ENCODE data around the gene TTC21A.
A peak's percentile ranks its signal among the peaks of the same experiment; 100 is the strongest.

The TTC21A gene

GRCh38 chr3:39103791-39104552 is 3.5 kb upstream of the TTC21A start:
- Histone ChIP-seq H3K27ac (peak overlapping the region; percentile 36; the same call in 1 of the 2 replicates), H3K36me3 (peaks cover 28% of the 10 kb centered on the region), H3K4me1 (peaks cover 38% of the 10 kb centered on the region), H4K20me1 (peaks cover 81% of the 10 kb centered on the region), H3K4me2 (peak overlapping the region; percentile 99; the same call in 1 of the 2 replicates), H3K27me3 (no peaks in the 10 kb centered on the region), H3K4me3 (no peak overlapping the region), H3K9me3 (no peaks in the 10 kb centered on the region), H3K9ac (no peak overlapping the region)
- TF ChIP-seq Cebpa-rat (IDR thresholded peaks at IDR 0.05): no peak

DNA sequence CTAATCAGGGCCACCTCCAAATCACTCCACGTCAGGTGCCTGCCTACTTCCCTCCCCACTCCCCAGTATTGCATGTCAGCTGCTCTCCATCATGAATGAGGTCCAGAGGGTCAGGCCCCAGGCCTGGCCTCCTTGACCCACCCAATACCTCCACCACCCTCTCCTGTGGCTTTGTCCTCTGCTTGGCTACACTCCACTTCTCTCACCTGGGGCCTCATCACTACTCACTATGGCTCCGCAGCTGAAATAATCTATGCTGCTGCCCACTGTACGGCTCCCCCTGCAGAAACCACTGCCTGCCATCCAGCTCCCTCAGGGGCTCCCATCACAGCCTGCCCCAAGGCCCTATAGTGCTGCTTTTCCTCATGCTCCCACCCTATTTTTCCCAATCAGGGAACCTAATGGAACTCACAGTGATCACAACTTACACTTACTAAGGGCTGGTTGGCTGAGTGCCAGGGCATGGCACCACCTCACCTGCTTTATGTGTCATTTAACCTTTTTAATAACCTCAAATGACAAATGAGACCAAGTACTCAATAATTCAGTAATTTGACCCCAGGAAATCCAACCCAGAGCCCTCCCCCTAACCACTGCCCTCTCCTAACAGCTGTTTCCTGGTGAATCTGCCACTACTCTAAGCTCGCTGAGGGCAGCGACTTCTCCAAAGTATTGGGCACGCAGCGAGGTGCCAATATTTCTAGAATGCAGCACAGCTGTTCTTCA is 2.4 kb upstream of the TTC21A start:
- H3K27ac ChIP-seq: 0 out of 2 replicates have a peak overlapping the region, but pooled peaks have one; percentile 36
- H3K4me3 ChIP-seq: no peak overlapping the region
- H3K9ac ChIP-seq: no peak overlapping the region
- TF ChIP-seq Cebpa-rat (IDR thresholded peaks at IDR 0.05): no peak
- peak overlapping the region; percentile 99 for H3K4me2 ChIP-seq
- peaks cover 16% of the 10 kb centered on the region for H3K36me3 ChIP-seq
- no peaks in the 10 kb centered on the region for H3K27me3 ChIP-seq
- no peaks in the 10 kb centered on the region for H3K9me3 ChIP-seq
- peaks cover 72% of the 10 kb centered on the region for H4K20me1 ChIP-seq
- H3K4me1 ChIP-seq: peaks cover 49% of the 10 kb centered on the region

GRCh38 chr3:39105687-39106063 is 1.8 kb upstream of the TTC21A start:
- no peaks in the 10 kb centered on the region for H3K9me3 ChIP-seq
- peak overlapping the region; percentile 99 for H3K4me2 ChIP-seq
- H3K4me3 ChIP-seq: no peak overlapping the region
- peaks cover 11% of the 10 kb centered on the region for H3K36me3 ChIP-seq
- no peak overlapping the region for H3K27ac ChIP-seq
- no peak for TF ChIP-seq Cebpa-rat (IDR thresholded peaks at IDR 0.05)
- no peak overlapping the region for H3K9ac ChIP-seq
- peaks cover 66% of the 10 kb centered on the region for H4K20me1 ChIP-seq
- no peaks in the 10 kb centered on the region for H3K27me3 ChIP-seq
- peaks cover 55% of the 10 kb centered on the region for H3K4me1 ChIP-seq

DNA sequence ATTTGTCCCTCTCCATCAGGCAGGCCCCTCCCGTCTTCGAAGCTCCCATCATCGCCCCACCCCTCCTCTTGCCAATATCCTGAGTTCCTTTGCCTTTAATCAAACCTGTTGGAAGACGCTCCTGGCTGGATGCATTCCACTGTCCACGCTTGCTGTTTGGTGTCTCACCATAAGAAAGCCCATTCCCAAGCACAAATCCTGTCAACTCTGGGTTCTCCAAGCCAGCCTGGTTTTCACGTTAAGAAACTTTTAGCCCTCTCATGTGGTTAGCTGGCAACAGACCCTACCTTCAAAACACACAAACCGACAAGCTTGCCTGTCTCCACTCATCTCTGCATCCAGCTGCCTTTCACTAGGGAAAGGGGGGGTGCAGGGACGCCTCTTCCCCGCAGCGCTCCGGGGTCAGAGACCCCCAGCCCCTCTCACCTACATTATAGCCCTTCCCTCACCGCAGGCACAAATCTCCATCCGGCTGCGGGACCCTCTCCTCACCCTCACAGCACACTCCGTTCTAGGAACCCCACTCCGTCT is 1.1 kb upstream of the TTC21A start:
- Histone ChIP-seq H3K27me3 (no peaks in the 10 kb centered on the region), H3K9ac (peak overlapping the region; percentile 91), H4K20me1 (peaks cover 60% of the 10 kb centered on the region), H3K9me3 (no peaks in the 10 kb centered on the region), H3K27ac (peak overlapping the region; percentile 89), H3K36me3 (peaks cover 7% of the 10 kb centered on the region; the same call in 1 of the 2 replicates), H3K4me1 (peaks cover 56% of the 10 kb centered on the region), H3K4me3 (peak overlapping the region; percentile 99), H3K4me2 (peak overlapping the region; percentile 99)
- TF ChIP-seq Cebpa-rat (IDR thresholded peaks at IDR 0.05): no peak

DNA sequence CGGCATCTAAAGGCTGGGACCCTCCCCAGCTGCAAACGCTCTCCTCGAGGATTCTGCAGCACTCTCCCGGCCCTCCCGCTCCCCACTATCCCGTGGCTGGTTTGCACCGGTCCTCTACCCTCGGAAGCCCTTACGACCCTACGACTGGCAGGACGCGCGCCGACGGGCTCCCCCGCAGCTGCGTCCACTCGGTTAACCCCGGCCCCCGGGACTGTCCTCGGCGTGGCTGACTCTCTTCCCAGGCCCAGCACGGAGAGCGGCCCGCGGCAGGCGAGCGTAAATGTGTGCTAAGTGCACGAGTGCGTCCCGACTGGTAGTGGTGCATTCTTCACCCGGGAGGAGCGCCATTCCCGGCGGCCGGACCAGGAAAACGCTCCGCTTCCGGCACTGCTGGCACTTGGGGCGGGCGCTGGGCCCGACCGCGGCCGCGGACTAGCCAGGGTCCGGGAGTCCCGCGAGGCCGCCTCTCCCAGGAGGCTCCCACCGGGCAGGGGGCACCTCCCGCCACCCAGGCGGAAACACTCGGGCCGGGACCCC is 561 bp upstream of the TTC21A start:
- peaks cover 54% of the 10 kb centered on the region for H4K20me1 ChIP-seq
- H3K27ac ChIP-seq: peak overlapping the region; percentile 89

DNA sequence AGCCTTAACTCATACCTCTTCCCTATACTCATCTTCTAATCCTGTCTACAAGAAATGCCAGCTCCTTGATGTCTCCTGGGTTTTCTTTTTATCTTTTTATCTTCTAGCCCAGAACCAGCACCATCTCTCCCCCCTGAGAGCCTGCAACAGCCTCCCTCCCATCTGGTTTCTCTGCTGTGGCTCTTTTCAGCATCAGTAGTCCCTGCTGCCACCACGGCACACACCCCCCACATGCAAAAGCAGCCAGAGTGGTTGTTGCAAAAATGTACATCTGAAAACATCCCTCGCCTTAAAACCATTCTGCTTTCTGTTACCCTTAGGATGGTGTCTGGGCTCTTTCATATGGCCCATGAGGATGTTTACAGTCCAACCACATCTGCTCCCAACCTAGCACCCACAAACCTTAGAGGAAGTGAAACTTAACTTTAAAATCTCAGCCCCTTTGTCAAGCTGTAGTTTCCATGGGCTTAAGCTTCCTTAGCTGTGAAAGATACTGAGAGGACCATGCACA is 775 bp downstream of the TTC21A start:
- no peaks in the 10 kb centered on the region for H3K27me3 ChIP-seq
- H3K27ac ChIP-seq: peak overlapping the region; percentile 89; the same call in 1 of the 2 replicates

More for the DNA sequence above, 561 bp upstream of the TTC21A start:
- no peak for TF ChIP-seq Cebpa-rat (IDR thresholded peaks at IDR 0.05)
- H3K4me3 ChIP-seq: peak overlapping the region; percentile 99
- no peaks in the 10 kb centered on the region for H3K27me3 ChIP-seq
- peak overlapping the region; percentile 91 for H3K9ac ChIP-seq
- H3K9me3 ChIP-seq: no peaks in the 10 kb centered on the region
- peak overlapping the region; percentile 99 for H3K4me2 ChIP-seq
- H3K36me3 ChIP-seq: peaks cover 7% of the 10 kb centered on the region; the same call in 1 of the 2 replicates
- peaks cover 56% of the 10 kb centered on the region for H3K4me1 ChIP-seq

GRCh38 chr3:39109086-39109485 is 1.6 kb downstream of the TTC21A start:
- Histone ChIP-seq H3K4me3 (no peak overlapping the region), H4K20me1 (peaks cover 32% of the 10 kb centered on the region), H3K36me3 (no peaks in the 10 kb centered on the region; the same call in 1 of the 2 replicates), H3K9me3 (no peaks in the 10 kb centered on the region), H3K9ac (no peak overlapping the region), H3K4me2 (peak overlapping the region; percentile 99), H3K4me1 (peaks cover 59% of the 10 kb centered on the region), H3K27me3 (no peaks in the 10 kb centered on the region), H3K27ac (no peak overlapping the region; the same call in 1 of the 2 replicates)
- no peak for TF ChIP-seq Cebpa-rat (IDR thresholded peaks at IDR 0.05)

More for the DNA sequence above, 775 bp downstream of the TTC21A start:
- Histone ChIP-seq H4K20me1 (peaks cover 40% of the 10 kb centered on the region), H3K9ac (peak overlapping the region; percentile 91; the same call in 1 of the 2 replicates), H3K4me3 (peak overlapping the region; percentile 99), H3K9me3 (no peaks in the 10 kb centered on the region), H3K4me2 (peak overlapping the region; percentile 99), H3K4me1 (peaks cover 56% of the 10 kb centered on the region), H3K36me3 (no peaks in the 10 kb centered on the region; the same call in 1 of the 2 replicates)
- no peak for TF ChIP-seq Cebpa-rat (IDR thresholded peaks at IDR 0.05)

GRCh38 chr3:39110041-39110639 is 2.7 kb downstream of the TTC21A start:
- Histone ChIP-seq H3K4me2 (peak overlapping the region; percentile 99), H3K9me3 (no peaks in the 10 kb centered on the region), H3K36me3 (no peaks in the 10 kb centered on the region; the same call in 1 of the 2 replicates), H3K27me3 (no peaks in the 10 kb centered on the region), H3K27ac (no peak overlapping the region), H3K4me1 (peaks cover 57% of the 10 kb centered on the region), H3K4me3 (no peak overlapping the region), H4K20me1 (peaks cover 22% of the 10 kb centered on the region), H3K9ac (no peak overlapping the region)
- TF ChIP-seq Cebpa-rat (IDR thresholded peaks at IDR 0.05): no peak

GRCh38 chr3:39112113-39112512 is 4.6 kb downstream of the TTC21A start:
- Histone ChIP-seq H3K36me3 (no peaks in the 10 kb centered on the region; the same call in 1 of the 2 replicates), H4K20me1 (peaks cover 6% of the 10 kb centered on the region; the same call in 1 of the 2 replicates), H3K9me3 (no peaks in the 10 kb centered on the region), H3K27me3 (no peaks in the 10 kb centered on the region), H3K9ac (no peak overlapping the region), H3K4me1 (peaks cover 42% of the 10 kb centered on the region), H3K4me3 (no peak overlapping the region), H3K4me2 (no peak overlapping the region), H3K27ac (no peak overlapping the region)
- no peak for TF ChIP-seq Cebpa-rat (IDR thresholded peaks at IDR 0.05)
